ENCODE results near the gene PHF20.
"Not testable (repeated sequence)": the region's sequence is repeated elsewhere in the genome, so short reads cannot be mapped to it uniquely, and the experiment has no call there.

The PHF20 gene

GRCh38 chr20:35854713-35855348 lies 83.0 kb downstream of the PHF20 start:
- H3K4me3 Mint-ChIP-seq: no peak overlapping the region
- H3K36me3 Mint-ChIP-seq (ENCODE audit: low read depth): peaks cover 75% of the 10 kb centered on the region
- peaks cover 20% of the 10 kb centered on the region for H3K4me1 Mint-ChIP-seq (ENCODE audit: low read depth)
- H3K27me3 Mint-ChIP-seq: no peaks in the 10 kb centered on the region
- H3K27ac Mint-ChIP-seq: no peak overlapping the region
- no peaks in the 10 kb centered on the region for H3K9me3 Mint-ChIP-seq
- intact Hi-C loops (cut with micrococcal nuclease): loop anchor here (10.0 kb wide), 1 partner anchor 70 kb away; no protein-coding TSS in a partner anchor

- Mint-ChIP-seq H3K36me3 (ENCODE audit: low read depth) (peaks cover 78% of the 10 kb centered on the region), H3K4me1 (ENCODE audit: low read depth) (peaks cover 18% of the 10 kb centered on the region)
- not testable (repeated sequence) for H3K9me3 Mint-ChIP-seq, H3K4me3 Mint-ChIP-seq, H3K27me3 Mint-ChIP-seq, H3K27ac Mint-ChIP-seq
- intact Hi-C loops (cut with micrococcal nuclease): loop anchor here (10.0 kb wide), 1 partner anchor 71 kb away; no protein-coding TSS in a partner anchor
These were observed 83.8 kb downstream of the PHF20 start for GRCh38 chr20:35855641-35856040.

- Mint-ChIP-seq H3K4me3 (no peak overlapping the region), H3K9me3 (no peaks in the 10 kb centered on the region), H3K4me1 (ENCODE audit: low read depth) (peaks cover 6% of the 10 kb centered on the region), H3K27ac (no peak overlapping the region), H3K27me3 (no peaks in the 10 kb centered on the region), H3K36me3 (ENCODE audit: low read depth) (peaks cover 71% of the 10 kb centered on the region)
- intact Hi-C loops (cut with micrococcal nuclease): loop anchor here (10.0 kb wide), 1 partner anchor 72 kb away; no protein-coding TSS in a partner anchor
These were observed 85.1 kb downstream of the PHF20 start for GRCh38 chr20:35856866-35857265.

- H3K27ac Mint-ChIP-seq: no peak overlapping the region
- H3K27me3 Mint-ChIP-seq: no peaks in the 10 kb centered on the region
- H3K36me3 Mint-ChIP-seq (ENCODE audit: low read depth): peaks cover 55% of the 10 kb centered on the region
- H3K9me3 Mint-ChIP-seq: no peaks in the 10 kb centered on the region
- intact Hi-C loops (cut with micrococcal nuclease): no loop called here
- no peak overlapping the region for H3K4me3 Mint-ChIP-seq
- H3K4me1 Mint-ChIP-seq (ENCODE audit: low read depth): peaks cover 6% of the 10 kb centered on the region
These were observed 94.8 kb downstream of the PHF20 start for GRCh38 chr20:35866418-35867202.

GRCh38 chr20:35870541-35871258 lies 98.9 kb downstream of the PHF20 start:
- Mint-ChIP-seq H3K4me1 (ENCODE audit: low read depth) (peaks cover 6% of the 10 kb centered on the region), H3K36me3 (ENCODE audit: low read depth) (peaks cover 67% of the 10 kb centered on the region), H3K27me3 (no peaks in the 10 kb centered on the region), H3K4me3 (no peak overlapping the region), H3K9me3 (no peaks in the 10 kb centered on the region), H3K27ac (no peak overlapping the region)
- intact Hi-C loops (cut with micrococcal nuclease): no loop called here

GRCh38 chr20:35871259-35871771 lies 99.5 kb downstream of the PHF20 start:
- Mint-ChIP-seq H3K27me3 (no peaks in the 10 kb centered on the region), H3K4me3 (no peak overlapping the region), H3K27ac (no peak overlapping the region), H3K36me3 (ENCODE audit: low read depth) (peaks cover 67% of the 10 kb centered on the region), H3K4me1 (ENCODE audit: low read depth) (peaks cover 6% of the 10 kb centered on the region), H3K9me3 (no peaks in the 10 kb centered on the region)
- intact Hi-C loops (cut with micrococcal nuclease): no loop called here

GRCh38 chr20:35876033-35876320 lies 104.2 kb downstream of the PHF20 start:
- Mint-ChIP-seq H3K9me3 (no peaks in the 10 kb centered on the region), H3K27ac (no peak overlapping the region), H3K4me3 (no peak overlapping the region), H3K36me3 (ENCODE audit: low read depth) (peaks cover 73% of the 10 kb centered on the region), H3K27me3 (no peaks in the 10 kb centered on the region), H3K4me1 (ENCODE audit: low read depth) (no peaks in the 10 kb centered on the region)
- intact Hi-C loops (cut with micrococcal nuclease): no loop called here

- no peaks in the 10 kb centered on the region for H3K27me3 Mint-ChIP-seq
- peaks cover 60% of the 10 kb centered on the region for H3K36me3 Mint-ChIP-seq (ENCODE audit: low read depth)
- H3K4me3 Mint-ChIP-seq: no peak overlapping the region
- H3K27ac Mint-ChIP-seq: no peak overlapping the region
- no peaks in the 10 kb centered on the region for H3K9me3 Mint-ChIP-seq
- no peaks in the 10 kb centered on the region for H3K4me1 Mint-ChIP-seq (ENCODE audit: low read depth)
- intact Hi-C loops (cut with micrococcal nuclease): no loop called here
These were observed 105.8 kb downstream of the PHF20 start for GRCh38 chr20:35877611-35878010.

GRCh38 chr20:35878113-35878625 lies 106.4 kb downstream of the PHF20 start:
- peaks cover 57% of the 10 kb centered on the region for H3K36me3 Mint-ChIP-seq (ENCODE audit: low read depth)
- H3K4me1 Mint-ChIP-seq (ENCODE audit: low read depth): no peaks in the 10 kb centered on the region
- intact Hi-C loops (cut with micrococcal nuclease): no loop called here
- H3K9me3 Mint-ChIP-seq: no peaks in the 10 kb centered on the region
- H3K4me3 Mint-ChIP-seq: no peak overlapping the region
- no peak overlapping the region for H3K27ac Mint-ChIP-seq
- H3K27me3 Mint-ChIP-seq: no peaks in the 10 kb centered on the region

GRCh38 chr20:35881676-35882075 lies 109.9 kb downstream of the PHF20 start:
- intact Hi-C loops (cut with micrococcal nuclease): loop anchor here (10.0 kb wide), 1 partner anchor 147 kb away; no protein-coding TSS in a partner anchor
- H3K36me3 Mint-ChIP-seq (ENCODE audit: low read depth): peaks cover 47% of the 10 kb centered on the region
- H3K27ac Mint-ChIP-seq: no peak overlapping the region

GRCh38 chr20:35882427-35883161 lies 110.8 kb downstream of the PHF20 start:
- peaks cover 11% of the 10 kb centered on the region for H3K4me1 Mint-ChIP-seq (ENCODE audit: low read depth)
- H3K27me3 Mint-ChIP-seq, H3K9me3 Mint-ChIP-seq, H3K27ac Mint-ChIP-seq, H3K4me3 Mint-ChIP-seq: not testable (repeated sequence)
- peaks cover 40% of the 10 kb centered on the region for H3K36me3 Mint-ChIP-seq (ENCODE audit: low read depth)
- intact Hi-C loops (cut with micrococcal nuclease): loop anchor here (10.0 kb wide), 1 partner anchor 148 kb away; no protein-coding TSS in a partner anchor

More at GRCh38 chr20:35881676-35882075, 109.9 kb downstream of the PHF20 start:
- Mint-ChIP-seq H3K9me3 (no peaks in the 10 kb centered on the region), H3K27me3 (no peaks in the 10 kb centered on the region), H3K4me1 (ENCODE audit: low read depth) (peaks cover 8% of the 10 kb centered on the region), H3K4me3 (no peak overlapping the region)

GRCh38 chr20:35883336-35883777 lies 111.5 kb downstream of the PHF20 start:
- H3K4me1 Mint-ChIP-seq (ENCODE audit: low read depth): peaks cover 16% of the 10 kb centered on the region
- H3K27me3 Mint-ChIP-seq: no peaks in the 10 kb centered on the region
- H3K36me3 Mint-ChIP-seq (ENCODE audit: low read depth): peaks cover 33% of the 10 kb centered on the region
- H3K9me3 Mint-ChIP-seq: no peaks in the 10 kb centered on the region
- no peak overlapping the region for H3K27ac Mint-ChIP-seq
- no peak overlapping the region for H3K4me3 Mint-ChIP-seq
- intact Hi-C loops (cut with micrococcal nuclease): loop anchor here (10.0 kb wide), 1 partner anchor 149 kb away; no protein-coding TSS in a partner anchor

Measured in dendritic cell treated with granulocyte-macrophage colony-stimulating factor and Interleukin-4, amounts not matched to agents 40 ng/mL and 50 ng/mL, for 4 days (primary cell).